Progenitor cell of endocrine pancreas (in vitro differentiated cells): ENCODE measurements around the gene MYO18A. TPM values are rescaled to one million over a fixed set of nuclear protein-coding genes. Genes with fewer than 3 reads are reported as not detected.

Source experiments
- DNase-seq: peaks from one replicate; pipeline ENCODE4 v3.0.0; 2021; ENCODE audit warnings: low spot score; ENCODE audit not compliant: unreplicated experiment
- H3K27ac Mint-ChIP-seq: 2 replicates; pipeline ENCODE4 v1.8.0; 2021; ENCODE audit warnings: mild to moderate bottlenecking, moderate library complexity, mixed read lengths
- H3K27me3 Mint-ChIP-seq: 2 replicates; pipeline ENCODE4 v1.8.0; 2021; ENCODE audit warnings: mixed read lengths
- H3K36me3 Mint-ChIP-seq: 2 replicates; pipeline ENCODE4 v1.8.0; 2022; ENCODE audit warnings: mixed read lengths; ENCODE audit not compliant: insufficient read depth
- H3K4me1 Mint-ChIP-seq: 2 replicates; pipeline ENCODE4 v1.8.0; 2021; ENCODE audit warnings: low read depth, mixed read lengths
- H3K4me3 Mint-ChIP-seq: 2 replicates; pipeline ENCODE4 v1.8.0; 2021; ENCODE audit warnings: low read depth, mild to moderate bottlenecking, moderate library complexity, mixed read lengths
- H3K9me3 Mint-ChIP-seq: 2 replicates; pipeline ENCODE4 v1.8.0; 2021; ENCODE audit warnings: low read depth, mixed read lengths
- CTCF ChIP-seq: fragments of 200-600 bp; sonication (generic); IDR thresholded peaks from one replicate; pipeline ENCODE4 v1.5.0; 2021; ENCODE audit warnings: antibody characterized with exemption, mild to moderate bottlenecking; ENCODE audit not compliant: unreplicated experiment
- total RNA-seq: library from RNA; stranded (reverse); gene quantifications from 2 replicates; pipeline ENCODE4 v1.2.1, GENCODE V29; 2021

MYO18A gene
- total RNA-seq, 1 donor from 2014 or later: 75.7 TPM

GRCh38 chr17:29095439-29095838 is 84.8 kb downstream of the MYO18A start:
- Mint-ChIP-seq H3K4me1 (peaks cover 12% of the 10 kb centered on the region), H3K9me3 (no peaks in the 10 kb centered on the region), H3K4me3 (no peak overlapping the region), H3K27me3 (no peaks in the 10 kb centered on the region), H3K27ac (no peak overlapping the region), H3K36me3 (peaks cover 18% of the 10 kb centered on the region)
- no peak for DNase-seq
- TF ChIP-seq CTCF: no peak

- Mint-ChIP-seq H3K27ac (no peak overlapping the region), H3K9me3 (no peaks in the 10 kb centered on the region), H3K4me1 (peaks cover 9% of the 10 kb centered on the region), H3K36me3 (peaks cover 19% of the 10 kb centered on the region), H3K27me3 (no peaks in the 10 kb centered on the region), H3K4me3 (no peak overlapping the region)
- no peak for TF ChIP-seq CTCF
- DNase-seq: no peak
These were observed 86.0 kb downstream of the MYO18A start for GRCh38 chr17:29094101-29094708.

- no peak for TF ChIP-seq CTCF
- H3K27ac Mint-ChIP-seq: no peak overlapping the region
- peaks cover 22% of the 10 kb centered on the region for H3K36me3 Mint-ChIP-seq
- no peak for DNase-seq
- peaks cover 9% of the 10 kb centered on the region for H3K4me1 Mint-ChIP-seq
- no peaks in the 10 kb centered on the region for H3K27me3 Mint-ChIP-seq
- no peak overlapping the region for H3K4me3 Mint-ChIP-seq
- H3K9me3 Mint-ChIP-seq: no peaks in the 10 kb centered on the region
These were observed 86.9 kb downstream of the MYO18A start for GRCh38 chr17:29093090-29093871.

GRCh38 chr17:29091606-29092289 is 88.5 kb downstream of the MYO18A start:
- Mint-ChIP-seq H3K4me1 (peaks cover 9% of the 10 kb centered on the region), H3K9me3 (no peaks in the 10 kb centered on the region), H3K36me3 (peaks cover 18% of the 10 kb centered on the region), H3K27ac (peak overlapping the region; percentile 56), H3K4me3 (no peak overlapping the region), H3K27me3 (no peaks in the 10 kb centered on the region)
- no peak for TF ChIP-seq CTCF
- DNase-seq: no peak
